ENCODE results near the gene FAM180B.

GRCh38 chr11:47583844-47584243 lies 2.6 kb upstream of the FAM180B start:
- TF ChIP-seq EP300 (IDR thresholded peaks at IDR 0.05; ENCODE audit: borderline replicate concordance in 1 of 2, low read depth in 2 of 2, low read length in 2 of 2) (no peak), JUND (IDR thresholded peaks at IDR 0.05; ENCODE audit: low read length) (no peak), SIRT6 (IDR thresholded peaks at IDR 0.05; ENCODE audit: low read length) (no peak), CHD2 (IDR thresholded peaks at IDR 0.05; ENCODE audit: low read length) (no peak), CTCF (IDR thresholded peaks at IDR 0.05; ENCODE audit: control extremely low read depth in 1 of 3, insufficient read depth in 1 of 3, low read depth in 1 of 3, low read length in 3 of 3) (no peak), EZH2 (IDR thresholded peaks at IDR 0.05; ENCODE audit: low read depth, low read length, severe bottlenecking) (no peak), EGR1 (IDR thresholded peaks at IDR 0.05; ENCODE audit: borderline replicate concordance, low read depth, low read length) (no peak), MAX (IDR thresholded peaks at IDR 0.05) (no peak)
